Mesendoderm (in vitro differentiated cells): ENCODE data around the gene CNTN4.
"Not testable (repeated sequence)": the region's sequence is repeated elsewhere in the genome, so short reads cannot be mapped to it uniquely, and the experiment has no call there.

Experiments
- DNase-seq: peaks from one replicate; pipeline ENCODE4 v3.0.0; 2013
- H2AK5ac ChIP-seq: 2 replicates; pipeline ENCODE4 v1.6.1; 2013; ENCODE audit warnings: low read length, inconsistent platforms
- H2BK120ac ChIP-seq: 2 replicates; pipeline ENCODE4 v1.6.1; 2013; ENCODE audit warnings: low read depth, mild to moderate bottlenecking, low read length, moderate library complexity, mixed read lengths
- H2BK15ac ChIP-seq: replicated peaks from 2 replicates; pipeline ENCODE4 v1.6.1; 2013; ENCODE audit warnings: low read depth, mild to moderate bottlenecking, moderate library complexity
- H2BK5ac ChIP-seq: 2 replicates; pipeline ENCODE4 v1.6.1; 2013; ENCODE audit warnings: low read length, inconsistent platforms
- H3K18ac ChIP-seq: 2 replicates; pipeline ENCODE4 v1.6.1; 2013; ENCODE audit warnings: mild to moderate bottlenecking, low read length, mixed read lengths
- H3K23ac ChIP-seq: one replicate; pipeline ENCODE4 v1.6.1; 2013; ENCODE audit warnings: low read length
- H3K27ac ChIP-seq: 2 replicates; pipeline ENCODE4 v1.5.1; 2013; ENCODE audit warnings: low read depth, mild to moderate bottlenecking, inconsistent platforms, low read length, moderate library complexity
- H3K27me3 ChIP-seq: 2 replicates; pipeline ENCODE4 v1.6.1; 2013; ENCODE audit warnings: low read length, control low read depth, mild to moderate bottlenecking, inconsistent platforms; ENCODE audit not compliant: insufficient read depth, poor library complexity
- H3K36me3 ChIP-seq: 2 replicates; pipeline ENCODE4 v1.6.1; 2013; ENCODE audit warnings: low read length, inconsistent platforms; ENCODE audit not compliant: control insufficient read depth, insufficient read depth
- H3K4ac ChIP-seq: one replicate; pipeline ENCODE4 v1.6.1; 2013; ENCODE audit warnings: low read depth, mild to moderate bottlenecking, low read length, moderate library complexity
- H3K4me1 ChIP-seq: 2 replicates; pipeline ENCODE4 v1.6.1; 2013; ENCODE audit warnings: low read depth, low read length, inconsistent platforms; ENCODE audit not compliant: control insufficient read depth
- H3K4me2 ChIP-seq: 2 replicates; pipeline ENCODE4 v1.6.1; 2013; ENCODE audit warnings: low read length
- H3K4me3 ChIP-seq: 2 replicates; pipeline ENCODE4 v1.5.1; 2013; ENCODE audit warnings: mild to moderate bottlenecking, low read length
- H3K56ac ChIP-seq: one replicate; pipeline ENCODE4 v1.6.1; 2013; ENCODE audit warnings: low read length
- H3K79me1 ChIP-seq: 2 replicates; pipeline ENCODE4 v1.6.1; 2013; ENCODE audit warnings: low read length, inconsistent platforms
- H3K79me2 ChIP-seq: 2 replicates; pipeline ENCODE4 v1.6.1; 2013; ENCODE audit warnings: mild to moderate bottlenecking, low read length; ENCODE audit not compliant: control insufficient read depth, insufficient read depth
- H3K9ac ChIP-seq: 2 replicates; pipeline ENCODE4 v1.6.1; 2013; ENCODE audit warnings: low read length, inconsistent platforms
- H4K5ac ChIP-seq: one replicate; pipeline ENCODE4 v1.6.1; 2013; ENCODE audit warnings: low read length
- H4K8ac ChIP-seq: one replicate; pipeline ENCODE4 v1.6.1; 2013; ENCODE audit warnings: low read depth, mild to moderate bottlenecking, control low read depth, low read length, moderate library complexity
- WGBS: extraction: QIAGEN DNeasy Blood & Tissue Kit; methylation state at CpG from one replicate; pipeline ENCODE4 v1.1.7; 2013; ENCODE audit warnings: low lambda C conversion rate, missing lambda C conversion rate; ENCODE audit not compliant: insufficient coverage; ENCODE audit errors: extremely low coverage; 5-methylcytosine and 5-hydroxymethylcytosine counted together

CNTN4 gene

DNA sequence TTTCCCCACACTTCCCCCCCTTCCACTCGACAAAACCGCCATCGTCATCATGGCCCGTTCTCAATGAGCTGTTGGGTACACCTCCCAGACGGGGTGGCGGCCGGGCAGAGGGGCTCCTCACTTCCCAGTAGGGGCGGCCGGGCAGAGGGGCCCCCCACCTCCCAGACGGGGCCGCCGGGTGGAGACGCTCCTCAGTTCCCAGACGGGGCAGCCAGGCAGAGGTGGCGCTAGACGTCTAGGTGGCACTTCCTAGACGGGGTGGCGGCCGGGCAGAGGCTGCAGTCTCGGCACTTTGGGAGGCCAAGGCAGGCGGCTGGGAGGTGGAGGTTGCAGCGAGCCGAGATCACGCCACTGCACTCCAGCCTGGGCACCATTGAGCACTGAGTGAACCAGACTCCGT, 818.0 kb downstream of the CNTN4 start:
- H4K8ac ChIP-seq, H4K5ac ChIP-seq, H3K4me2 ChIP-seq, H3K56ac ChIP-seq, H3K4me3 ChIP-seq, H3K27ac ChIP-seq, H3K9ac ChIP-seq, H3K4me1 ChIP-seq, H2BK120ac ChIP-seq, H3K79me1 ChIP-seq, DNase-seq, H2BK5ac ChIP-seq, H3K23ac ChIP-seq, H3K18ac ChIP-seq, H3K79me2 ChIP-seq, H2AK5ac ChIP-seq, H3K27me3 ChIP-seq, H3K4ac ChIP-seq, H3K36me3 ChIP-seq, H2BK15ac ChIP-seq: not testable (repeated sequence)
- WGBS: no CpG with 5 or more reads among the region's 25 CpGs

DNA sequence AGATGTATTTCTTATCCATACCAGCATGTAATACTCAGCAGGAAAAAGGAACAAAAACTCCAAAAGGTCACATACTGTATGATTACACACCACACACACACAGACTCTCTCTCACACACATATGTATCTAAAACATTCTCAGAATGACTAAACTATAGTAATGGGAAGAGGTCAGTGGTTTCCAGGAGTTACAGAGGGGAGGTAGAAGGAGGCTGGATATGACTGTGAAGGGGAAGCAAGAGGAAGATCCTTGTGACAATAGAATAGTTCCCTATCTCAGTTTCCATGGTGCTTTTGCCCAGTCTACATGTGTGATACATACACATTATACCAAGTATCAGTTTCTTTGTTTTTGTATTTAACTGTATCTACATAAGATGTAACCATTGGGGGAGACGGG, 821.4 kb downstream of the CNTN4 start:
- Histone ChIP-seq H3K56ac (no peak overlapping the region), H3K9ac (no peak overlapping the region), H2BK15ac (no peak overlapping the region), H3K27ac (no peak overlapping the region), H2AK5ac (no peak overlapping the region), H4K8ac (no peak overlapping the region), H3K23ac (no peak overlapping the region), H3K36me3 (no peaks in the 10 kb centered on the region), H3K18ac (no peak overlapping the region), H4K5ac (no peak overlapping the region), H3K4me3 (no peak overlapping the region), H2BK5ac (no peak overlapping the region), H3K27me3 (no peaks in the 10 kb centered on the region), H3K4ac (no peak overlapping the region), H3K4me2 (no peak overlapping the region), H2BK120ac (no peak overlapping the region), H3K79me2 (no peaks in the 10 kb centered on the region), H3K79me1 (no peaks in the 10 kb centered on the region), H3K4me1 (no peaks in the 10 kb centered on the region)
- WGBS: no CpG with 5 or more reads among the region's 1 CpG
- no peak for DNase-seq

- Histone ChIP-seq H3K56ac (no peak overlapping the region), H3K27me3 (no peaks in the 10 kb centered on the region), H3K79me1 (no peaks in the 10 kb centered on the region), H3K4ac (no peak overlapping the region), H3K27ac (no peak overlapping the region), H2AK5ac (no peak overlapping the region), H3K36me3 (no peaks in the 10 kb centered on the region), H2BK15ac (no peak overlapping the region), H3K79me2 (no peaks in the 10 kb centered on the region), H3K18ac (no peak overlapping the region), H4K8ac (no peak overlapping the region), H3K23ac (no peak overlapping the region), H3K4me1 (no peaks in the 10 kb centered on the region), H3K9ac (no peak overlapping the region), H2BK5ac (no peak overlapping the region), H2BK120ac (no peak overlapping the region), H4K5ac (no peak overlapping the region), H3K4me3 (no peak overlapping the region), H3K4me2 (no peak overlapping the region)
- no CpG with 5 or more reads among the region's 1 CpG for WGBS
- DNase-seq: no peak
Observed at GRCh38 chr3:2921452-2921851, 822.8 kb downstream of the CNTN4 start.

- H3K23ac ChIP-seq: no peak overlapping the region
- no peak overlapping the region for H3K4ac ChIP-seq
- H4K5ac ChIP-seq: no peak overlapping the region
- no peak overlapping the region for H2BK15ac ChIP-seq
- no peak overlapping the region for H3K56ac ChIP-seq
- H3K4me1 ChIP-seq: no peaks in the 10 kb centered on the region
- no peak overlapping the region for H3K18ac ChIP-seq
- H3K79me2 ChIP-seq: no peaks in the 10 kb centered on the region
- peak; percentile 29 for DNase-seq
- H2BK120ac ChIP-seq: no peak overlapping the region
- H3K4me2 ChIP-seq: no peak overlapping the region
- no peak overlapping the region for H3K4me3 ChIP-seq
- no peaks in the 10 kb centered on the region for H3K79me1 ChIP-seq
- WGBS: no CpG with 5 or more reads among the region's 1 CpG
- no peak overlapping the region for H3K27ac ChIP-seq
- no peak overlapping the region for H3K9ac ChIP-seq
- no peaks in the 10 kb centered on the region for H3K36me3 ChIP-seq
- H4K8ac ChIP-seq: no peak overlapping the region
- H2BK5ac ChIP-seq: no peak overlapping the region
- H2AK5ac ChIP-seq: no peak overlapping the region
- H3K27me3 ChIP-seq: no peaks in the 10 kb centered on the region
Observed at GRCh38 chr3:2921903-2922302, 823.2 kb downstream of the CNTN4 start.

- no peak overlapping the region for H3K18ac ChIP-seq
- no peak overlapping the region for H2BK5ac ChIP-seq
- no peaks in the 10 kb centered on the region for H3K79me1 ChIP-seq
- no peak overlapping the region for H3K23ac ChIP-seq
- H3K4me1 ChIP-seq: no peaks in the 10 kb centered on the region
- no peak overlapping the region for H3K4ac ChIP-seq
- no peak overlapping the region for H3K9ac ChIP-seq
- no CpG with 5 or more reads among the region's 3 CpGs for whole genome bisulfite sequencing
- H4K5ac ChIP-seq: no peak overlapping the region
- H3K4me3 ChIP-seq: no peak overlapping the region
- H3K4me2 ChIP-seq: no peak overlapping the region
- H3K27me3 ChIP-seq: no peaks in the 10 kb centered on the region
- H3K27ac ChIP-seq: no peak overlapping the region
- no peaks in the 10 kb centered on the region for H3K79me2 ChIP-seq
- H3K56ac ChIP-seq: no peak overlapping the region
- no peaks in the 10 kb centered on the region for H3K36me3 ChIP-seq
- peak; percentile 5 for DNase-seq
- no peak overlapping the region for H2BK120ac ChIP-seq
- no peak overlapping the region for H2AK5ac ChIP-seq
- no peak overlapping the region for H2BK15ac ChIP-seq
- H4K8ac ChIP-seq: no peak overlapping the region
Observed at GRCh38 chr3:2923390-2923789, 824.7 kb downstream of the CNTN4 start.

DNA sequence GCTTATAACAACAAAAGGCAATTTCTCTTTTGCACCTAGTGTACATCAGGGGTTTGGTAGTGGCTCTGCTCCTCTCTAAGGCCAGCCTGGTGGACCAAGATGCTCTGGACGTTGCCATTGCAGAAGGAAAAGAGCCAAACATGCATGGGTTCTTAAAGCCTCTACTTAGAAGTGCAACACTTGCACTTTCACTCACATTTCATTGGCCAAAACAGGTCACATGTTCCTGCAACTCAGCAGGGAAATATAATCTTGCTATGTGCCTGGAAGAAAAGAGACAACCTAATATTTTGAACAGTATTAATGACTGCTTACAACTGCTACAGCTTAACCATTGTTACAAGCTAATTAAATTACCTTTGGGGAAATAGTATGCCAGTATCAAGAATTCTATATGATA, 828.6 kb downstream of the CNTN4 start:
- Histone ChIP-seq H2BK5ac (no peak overlapping the region), H3K27ac (no peak overlapping the region), H2BK15ac (no peak overlapping the region), H3K4me3 (no peak overlapping the region), H3K79me1 (no peaks in the 10 kb centered on the region), H3K4me2 (no peak overlapping the region), H3K79me2 (no peaks in the 10 kb centered on the region), H3K56ac (no peak overlapping the region), H4K5ac (no peak overlapping the region), H4K8ac (no peak overlapping the region), H3K36me3 (no peaks in the 10 kb centered on the region), H3K9ac (no peak overlapping the region), H3K4ac (no peak overlapping the region), H3K23ac (no peak overlapping the region), H3K18ac (no peak overlapping the region), H3K27me3 (no peaks in the 10 kb centered on the region), H3K4me1 (no peaks in the 10 kb centered on the region), H2BK120ac (no peak overlapping the region), H2AK5ac (no peak overlapping the region)
- WGBS: no CpG with 5 or more reads among the region's 1 CpG
- peak; percentile 5 for DNase-seq
